K562 (cell line): Measurements from ENCODE around the gene IGLL1. TPM values are rescaled to one million over a fixed set of nuclear protein-coding genes. Genes with fewer than 3 reads are reported as not detected.

Experiments
- ATAC-seq: fragments of 200-7000 bp; cut with Tn5 transposase; 3 replicates; pipeline ENCODE4 v1.9.1; 2020; ENCODE audit warnings: moderate library complexity
- BruUV-seq: library from RNA; stranded (reverse); fragments of 400-500 nt; replicated peaks from 2 replicates; lab custom pipeline; 2021; lab: Mats Ljungman, UMichigan
- CTCF ChIA-PET: fragments of 300-600 bp; formaldehyde crosslinking; extraction: SDS; loops from one replicate; lab custom pipeline; 2021; ENCODE audit warnings: low intra/inter-chr PET ratio; lab: Yijun Ruan, JAX
- POLR2A ChIA-PET: fragments of 300-600, 350-650 bp; sonication (Branson Sonifier 250); formaldehyde crosslinking; extraction: SDS; loops from one replicate; lab custom pipeline; 2021; ENCODE audit warnings: antibody characterized with exemption, inconsistent platforms; lab: Yijun Ruan, JAX
- DNase-seq, 4 experiments: peaks; one replicate each; pipeline versions ENCODE4 v3.0.0 to v3.0.0-alpha.2; 2011 to 2018; ENCODE audit warnings: low spot score in 3 of 4, mixed read lengths in 3 of 4; ENCODE audit errors: extremely low read depth in 1 of 4
- FAIRE-seq: peaks from 2 replicates; lab custom pipeline; 2011; peaks lifted over from hg19 to GRCh38; lab: Jason Lieb, UNC
- H2AFZ ChIP-seq: 2 replicates; pipeline ENCODE4 v1.6.0; 2011; ENCODE audit warnings: low read depth, low read length, control low read depth, inconsistent platforms
- H3K27ac ChIP-seq: fragments of 200-600 bp; 3 replicates; pipeline ENCODE4 v1.8.0; 2011; ENCODE audit warnings: low read depth, mild to moderate bottlenecking, control low read depth, inconsistent platforms, low read length, moderate library complexity, mixed read lengths; ENCODE audit errors: extremely low read depth
- H3K27me3 ChIP-seq, 2 experiments: fragments of 300-600 bp in 1 of 2; 2 replicates in 1 of 2; 3 replicates in 1 of 2; pipeline versions ENCODE4 v1.6.0 to v1.8.0; 2011; ENCODE audit warnings: inconsistent platforms in 2 of 2, low read length in 2 of 2, mild to moderate bottlenecking in 1 of 2, mixed read lengths in 1 of 2, moderate library complexity in 1 of 2; ENCODE audit not compliant: control insufficient read depth in 2 of 2, insufficient read depth in 2 of 2
- H3K36me3 ChIP-seq: fragments of 300-600 bp; 3 replicates; pipeline ENCODE4 v1.8.0; 2011; ENCODE audit warnings: mild to moderate bottlenecking, low read length, inconsistent platforms; ENCODE audit not compliant: control insufficient read depth, insufficient read depth
- H3K4me1 ChIP-seq, 2 experiments: fragments of 200-600 bp in 1 of 2; replicated peaks in 1 of 2; 2 replicates in 1 of 2; 3 replicates in 1 of 2; pipeline versions ENCODE4 v1.5.1 to v1.8.0; 2011; ENCODE audit warnings: inconsistent platforms in 2 of 2, low read length in 2 of 2, mild to moderate bottlenecking in 1 of 2, mixed read lengths in 1 of 2, moderate library complexity in 1 of 2; ENCODE audit not compliant: control insufficient read depth in 2 of 2, insufficient read depth in 2 of 2
- H3K4me2 ChIP-seq: 2 replicates; pipeline ENCODE4 v1.6.1; 2011; ENCODE audit warnings: low read length, control low read depth, inconsistent platforms, mixed read lengths; ENCODE audit not compliant: insufficient read depth
- H3K4me3 ChIP-seq: fragments of 200-600 bp; sonication (generic), shearing (Covaris generic); 2 replicates; pipeline ENCODE4 v1.5.1; 2016; ENCODE audit warnings: control low read depth, inconsistent platforms
- H3K79me2 ChIP-seq: fragments of 200-600 bp; 3 replicates; pipeline ENCODE4 v1.8.0; 2011; ENCODE audit warnings: low read length, inconsistent platforms; ENCODE audit not compliant: control insufficient read depth, insufficient read depth
- H3K9ac ChIP-seq, 2 experiments: 2 replicates each; pipeline versions ENCODE4 v1.6.0 to v1.6.1; 2011; ENCODE audit warnings: low read depth in 2 of 2, low read length in 2 of 2, control low read depth in 1 of 2, inconsistent platforms in 1 of 2, mild to moderate bottlenecking in 1 of 2, mixed read lengths in 1 of 2; ENCODE audit not compliant: insufficient read depth in 1 of 2
- H3K9me1 ChIP-seq: one replicate; pipeline ENCODE4 v1.6.0; 2011; ENCODE audit warnings: inconsistent platforms, mild to moderate bottlenecking, low read length, moderate library complexity; ENCODE audit not compliant: control insufficient read depth, insufficient read depth
- H3K9me3 ChIP-seq: replicated peaks from 2 replicates; pipeline ENCODE4 v1.5.1; 2011; ENCODE audit warnings: low read depth, low read length, inconsistent platforms; ENCODE audit not compliant: control insufficient read depth, insufficient read depth
- H4K20me1 ChIP-seq: replicated peaks from 2 replicates; pipeline ENCODE4 v1.6.1; 2011; ENCODE audit warnings: low read length, inconsistent platforms, mixed read lengths; ENCODE audit not compliant: control insufficient read depth, insufficient read depth
- BRD9 ChIP-seq: fragments of 450-650 bp; IDR thresholded peaks from 2 replicates; pipeline ENCODE4 v1.6.1; 2018; ENCODE audit warnings: low read depth; ENCODE audit not compliant: partially characterized antibody
- DACH1 ChIP-seq: fragments of 450-650 bp; IDR thresholded peaks from 2 replicates; pipeline ENCODE4 v1.6.1; 2018; ENCODE audit not compliant: partially characterized antibody
- RCOR1 ChIP-seq, 2 experiments: IDR thresholded peaks; 2 replicates each; pipeline ENCODE4 v1.6.1; 2012; ENCODE audit warnings: low read depth in 2 of 2, low read length in 2 of 2, borderline replicate concordance in 1 of 2, improper control_type of control experiment in 1 of 2
- RFX1 ChIP-seq: fragments of 450-650 bp; IDR thresholded peaks from 2 replicates; pipeline ENCODE4 v1.6.1; 2016; ENCODE audit warnings: mild to moderate bottlenecking, moderate library complexity
- SMAD3 ChIP-seq: fragments of 450-650 bp; formaldehyde crosslinking; conservative IDR thresholded peaks from 2 replicates; pipeline ENCODE4 v1.4.0; 2020; ENCODE audit warnings: mild to moderate bottlenecking
- TFAM ChIP-seq: fragments of 250-450 bp; sonication (Bioruptor Pico); conservative IDR thresholded peaks from 2 replicates; pipeline ENCODE4 v1.5.0; 2021; ENCODE audit warnings: mild to moderate bottlenecking, moderate library complexity
- ZKSCAN8 ChIP-seq: fragments of 200-800 bp; sonication (Bioruptor generic); IDR thresholded peaks from 2 replicates; pipeline ENCODE4 v1.6.1; 2016; ENCODE audit warnings: missing genetic modification characterization, missing compliant biosample characterization
- WGBS: fragments of 100-300 bp; shearing (Covaris generic); methylation state at CpG from one replicate; pipeline ENCODE4 v1.1.6; 2016; ENCODE audit warnings: low coverage, mixed read lengths; ENCODE audit not compliant: insufficient coverage; ENCODE audit errors: missing lambda C conversion rate; 5-methylcytosine and 5-hydroxymethylcytosine counted together
- in situ Hi-C: fragments of 300-500 bp; cut with MboI; formaldehyde crosslinking; loops from 4 replicates; pipeline ENCODE4 v1.15.0; 2018; ENCODE audit warnings: inconsistent platforms, mixed read lengths
- intact Hi-C: fragments of 100-400 bp; cut with micrococcal nuclease; formaldehyde crosslinking; loops from 2 replicates; pipeline ENCODE4 v1.14.2; 2022
- polyA plus RNA-seq, 8 experiments: library from polyadenylated mRNA; depleted of rRNA in 4 of 8; stranded (reverse) in 5 of 8; unstranded in 3 of 8; fragments of >200 nt; fragmentation: Nextera tagmentation in 2 of 8; fragmentation: Illumina TruSeq in 1 of 8; extraction: Ambion mirVana in 2 of 8; extraction: Trizol in 1 of 8; gene quantifications; 2 replicates each; pipeline versions ENCODE4 v1.2.1 to v1.2.3, GENCODE V29; 2011 to 2014; ENCODE audit warnings: inconsistent platforms in 1 of 8, missing spikeins in 1 of 8
- total RNA-seq, 7 experiments: library from RNA; depleted of rRNA in 6 of 7; stranded (reverse); fragments of >200 nt in 6 of 7; fragmentation: Illumina TruSeq in 2 of 7; extraction: Trizol in 2 of 7; gene quantifications; 2 replicates each; pipeline versions ENCODE4 v1.2.1 to v1.2.3, GENCODE V29; 2011 to 2021; ENCODE audit warnings: low replicate concordance in 1 of 7
- TF ChIP-seq, protein P1 (sequence below): fragments of 450-650 bp; IDR thresholded peaks from one replicate; pipeline ENCODE4 v1.6.1; 2018; ENCODE audit warnings: mild to moderate bottlenecking, moderate library complexity; ENCODE audit not compliant: partially characterized antibody
- TF ChIP-seq, protein P2 (sequence below): sonication (generic); formaldehyde crosslinking; IDR thresholded peaks from 2 replicates; pipeline ENCODE4 v1.8.0; 2023; ENCODE audit warnings: mild to moderate bottlenecking, missing genetic modification reagents
- TF ChIP-seq, protein P3 (sequence below): fragments of 250-450 bp; sonication (Bioruptor Pico); IDR thresholded peaks from 2 replicates; pipeline ENCODE4 v1.8.0; 2021; ENCODE audit warnings: borderline replicate concordance, mild to moderate bottlenecking, moderate library complexity; ENCODE audit not compliant: poor library complexity, severe bottlenecking

Gene IGLL1
- total and polyA plus RNA-seq, 9 of the 15 experiments (the other 6 are each of a cell fraction or from before 2014, with no cell fraction given) = 0.10 to 0.32 (median 0.20) TPM; not detected in 6

DNA sequence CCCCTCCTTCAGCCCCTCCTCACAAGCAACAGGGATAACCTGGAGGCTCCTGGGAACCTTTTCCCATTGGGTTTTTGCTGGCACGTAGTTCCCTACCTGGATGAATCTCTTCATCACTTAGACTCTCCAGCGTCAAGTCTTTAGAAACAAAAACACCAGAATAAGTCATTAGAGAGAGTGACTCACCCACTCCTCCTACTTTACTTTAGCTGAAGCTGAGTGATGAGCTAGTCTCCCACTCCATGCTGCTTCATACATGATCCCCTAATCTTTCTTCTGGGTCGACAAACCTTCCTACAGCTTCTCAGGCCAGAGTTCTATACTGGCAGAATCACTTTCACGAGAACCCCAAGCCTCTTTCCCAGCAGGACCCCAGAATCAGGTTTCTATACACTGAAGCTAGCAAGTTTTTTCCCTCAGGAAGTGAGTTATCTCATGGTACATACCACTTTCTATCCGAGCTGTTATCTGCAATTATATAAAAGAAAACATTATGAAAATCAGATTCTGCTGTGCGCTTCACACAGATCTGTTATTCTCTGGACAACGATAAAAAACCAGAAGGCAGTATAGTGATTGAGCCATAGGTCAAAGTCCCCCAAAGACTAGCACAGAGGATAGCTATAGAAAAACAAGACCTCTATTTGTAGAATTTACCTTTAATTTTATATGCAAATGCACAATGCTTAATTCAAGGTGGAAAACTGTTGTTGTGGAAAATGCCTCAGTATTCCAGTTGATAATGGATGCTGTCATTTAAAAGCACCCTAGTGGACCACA, 33.3 kb upstream of the IGLL1 start:
- no peaks in the 10 kb centered on the region for H3K9me1 ChIP-seq
- no peaks in the 10 kb centered on the region for H3K9me3 ChIP-seq
- 7% methylated on average over 7 of the region's 7 CpGs for WGBS
- in situ Hi-C loops (no loop called here), intact Hi-C loops (no loop called here)
- ChIA-PET POLR2A (no interaction called here), CTCF (no interaction called here)
- no peaks in the 10 kb centered on the region; a peak in 1 of 5 replicates for H3K4me1 ChIP-seq
- H3K27me3 ChIP-seq = no peaks in the 10 kb centered on the region
- H3K4me2 ChIP-seq = no peak overlapping the region
- DNase-seq (no peak), FAIRE-seq (no peak), ATAC-seq (no peak)
- no peak overlapping the region for H3K9ac ChIP-seq
- BruUV-seq = no TSS peak
- no peak overlapping the region for H3K4me3 ChIP-seq
- H2AFZ ChIP-seq = no peak overlapping the region
- H3K79me2 ChIP-seq = no peaks in the 10 kb centered on the region
- H4K20me1 ChIP-seq = no peaks in the 10 kb centered on the region
- no peaks in the 10 kb centered on the region for H3K36me3 ChIP-seq
- no peak overlapping the region for H3K27ac ChIP-seq
- TF ChIP-seq RCOR1 (IDR thresholded peaks at IDR 0.05; ENCODE audit: borderline replicate concordance in 1 of 2, low read depth in 2 of 2, low read length in 2 of 2) (no peak), ZKSCAN8 (no peak), SMAD3 (no peak), TFAM (CRISPR knock-in tag) (no peak), DACH1 (no peak), BRD9 (no peak), RFX1 (no peak)
- TF ChIP-seq, protein P1, sequence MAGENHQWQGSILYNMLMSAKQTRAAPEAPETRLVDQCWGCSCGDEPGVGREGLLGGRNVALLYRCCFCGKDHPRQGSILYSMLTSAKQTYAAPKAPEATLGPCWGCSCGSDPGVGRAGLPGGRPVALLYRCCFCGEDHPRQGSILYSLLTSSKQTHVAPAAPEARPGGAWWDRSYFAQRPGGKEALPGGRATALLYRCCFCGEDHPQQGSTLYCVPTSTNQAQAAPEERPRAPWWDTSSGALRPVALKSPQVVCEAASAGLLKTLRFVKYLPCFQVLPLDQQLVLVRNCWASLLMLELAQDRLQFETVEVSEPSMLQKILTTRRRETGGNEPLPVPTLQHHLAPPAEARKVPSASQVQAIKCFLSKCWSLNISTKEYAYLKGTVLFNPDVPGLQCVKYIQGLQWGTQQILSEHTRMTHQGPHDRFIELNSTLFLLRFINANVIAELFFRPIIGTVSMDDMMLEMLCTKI = no peak
- TF ChIP-seq, protein P2, sequence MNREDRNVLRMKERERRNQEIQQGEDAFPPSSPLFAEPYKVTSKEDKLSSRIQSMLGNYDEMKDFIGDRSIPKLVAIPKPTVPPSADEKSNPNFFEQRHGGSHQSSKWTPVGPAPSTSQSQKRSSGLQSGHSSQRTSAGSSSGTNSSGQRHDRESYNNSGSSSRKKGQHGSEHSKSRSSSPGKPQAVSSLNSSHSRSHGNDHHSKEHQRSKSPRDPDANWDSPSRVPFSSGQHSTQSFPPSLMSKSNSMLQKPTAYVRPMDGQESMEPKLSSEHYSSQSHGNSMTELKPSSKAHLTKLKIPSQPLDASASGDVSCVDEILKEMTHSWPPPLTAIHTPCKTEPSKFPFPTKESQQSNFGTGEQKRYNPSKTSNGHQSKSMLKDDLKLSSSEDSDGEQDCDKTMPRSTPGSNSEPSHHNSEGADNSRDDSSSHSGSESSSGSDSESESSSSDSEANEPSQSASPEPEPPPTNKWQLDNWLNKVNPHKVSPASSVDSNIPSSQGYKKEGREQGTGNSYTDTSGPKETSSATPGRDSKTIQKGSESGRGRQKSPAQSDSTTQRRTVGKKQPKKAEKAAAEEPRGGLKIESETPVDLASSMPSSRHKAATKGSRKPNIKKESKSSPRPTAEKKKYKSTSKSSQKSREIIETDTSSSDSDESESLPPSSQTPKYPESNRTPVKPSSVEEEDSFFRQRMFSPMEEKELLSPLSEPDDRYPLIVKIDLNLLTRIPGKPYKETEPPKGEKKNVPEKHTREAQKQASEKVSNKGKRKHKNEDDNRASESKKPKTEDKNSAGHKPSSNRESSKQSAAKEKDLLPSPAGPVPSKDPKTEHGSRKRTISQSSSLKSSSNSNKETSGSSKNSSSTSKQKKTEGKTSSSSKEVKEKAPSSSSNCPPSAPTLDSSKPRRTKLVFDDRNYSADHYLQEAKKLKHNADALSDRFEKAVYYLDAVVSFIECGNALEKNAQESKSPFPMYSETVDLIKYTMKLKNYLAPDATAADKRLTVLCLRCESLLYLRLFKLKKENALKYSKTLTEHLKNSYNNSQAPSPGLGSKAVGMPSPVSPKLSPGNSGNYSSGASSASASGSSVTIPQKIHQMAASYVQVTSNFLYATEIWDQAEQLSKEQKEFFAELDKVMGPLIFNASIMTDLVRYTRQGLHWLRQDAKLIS (CRISPR knock-in tag) = no peak
- TF ChIP-seq, protein P3, sequence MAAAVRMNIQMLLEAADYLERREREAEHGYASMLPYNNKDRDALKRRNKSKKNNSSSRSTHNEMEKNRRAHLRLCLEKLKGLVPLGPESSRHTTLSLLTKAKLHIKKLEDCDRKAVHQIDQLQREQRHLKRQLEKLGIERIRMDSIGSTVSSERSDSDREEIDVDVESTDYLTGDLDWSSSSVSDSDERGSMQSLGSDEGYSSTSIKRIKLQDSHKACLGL (CRISPR knock-in tag) = no peak
